Measurements from ENCODE around the gene C19orf53. TPM values are rescaled to one million over a fixed set of nuclear protein-coding genes. Genes with fewer than 3 reads are reported as not detected.

Gene C19orf53
- total and polyA plus RNA-seq, 2 of the 13 experiments (the other 11 are each of a cell fraction or from before 2014, with no cell fraction given) = 129 to 130 TPM

GRCh38 chr19:13794757-13795589, 20.7 kb downstream of the C19orf53 start, which contains the start of gene ZSWIM4 (continued):
- TF ChIP-seq ARID5B (CRISPR knock-in tag; IDR thresholded peaks at IDR 0.05) (no peak), HINFP (CRISPR knock-in tag; IDR thresholded peaks at IDR 0.05; ENCODE audit: low read depth) (no peak), ISL2 (CRISPR knock-in tag; IDR thresholded peaks at IDR 0.05) (no peak; the same call in none of the 2 replicates), JUN (CRISPR knock-in tag; IDR thresholded peaks at IDR 0.05) (no peak), STAT5B (CRISPR knock-in tag; IDR thresholded peaks at IDR 0.05) (no peak), KMT2A (CRISPR knock-in tag; IDR thresholded peaks at IDR 0.05) (no peak), ZNF414 (CRISPR knock-in tag; IDR thresholded peaks at IDR 0.05) (peak; percentile 79), ZNF780A (CRISPR knock-in tag; IDR thresholded peaks at IDR 0.05) (no peak), ZNF12 (CRISPR knock-in tag; IDR thresholded peaks at IDR 0.05) (no peak), ZNF180 (CRISPR knock-in tag; IDR thresholded peaks at IDR 0.05; ENCODE audit: borderline replicate concordance, low read depth) (no peak), KAT8 (CRISPR knock-in tag; IDR thresholded peaks at IDR 0.05) (peak; percentile 70; the same call in 1 of the 2 replicates), MNT (IDR thresholded peaks at IDR 0.05) (no peak), TFDP1 (CRISPR knock-in tag; IDR thresholded peaks at IDR 0.05; ENCODE audit: borderline replicate concordance) (no peak)

Measured in HepG2 (cell line).